ENCODE results near the gene HIPK2. TPM values are rescaled to one million over a fixed set of nuclear protein-coding genes. Genes with fewer than 3 reads are reported as not detected.

HIPK2 gene
- total and polyA plus RNA-seq, 10 of the 15 experiments (the other 5 are each of a cell fraction or from before 2014, with no cell fraction given) = 1.7 to 39.0 (median 9.4) TPM

DNA sequence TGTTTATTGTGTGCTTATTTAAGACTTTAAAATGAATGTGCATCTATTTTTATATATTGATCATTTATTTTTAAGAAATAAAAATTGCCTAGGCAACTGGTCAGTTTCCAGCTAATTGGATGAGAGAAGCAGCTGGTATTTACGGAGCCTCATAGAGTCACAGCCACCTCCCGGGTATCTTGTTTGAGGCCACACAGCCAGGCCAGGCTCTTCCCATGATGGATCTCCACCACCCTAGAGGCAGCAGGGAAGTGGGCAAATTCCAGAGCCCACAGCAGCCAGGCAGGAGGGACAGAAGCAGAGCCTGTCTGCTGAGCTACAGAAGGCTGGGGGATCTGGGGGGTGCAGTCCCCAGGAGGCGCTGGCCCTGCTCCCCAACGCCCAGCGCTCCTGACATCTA is 192.8 kb downstream of the HIPK2 start:
- POLR2A ChIA-PET = no interaction called here
- Histone ChIP-seq H3K79me2 (ENCODE audit: control insufficient read depth, insufficient read depth, low read length) (no peaks in the 10 kb centered on the region), H3K4me1 (ENCODE audit: control insufficient read depth, insufficient read depth, low read length) (no peaks in the 10 kb centered on the region), H3K4me2 (ENCODE audit: control insufficient read depth, insufficient read depth) (no peak overlapping the region), H3K36me3 (ENCODE audit: control insufficient read depth in 2 of 2, insufficient read depth in 2 of 2, low read length in 1 of 2) (peaks cover 0 to 14% of the 10 kb centered on the region in 2 experiments), H3K9ac (ENCODE audit: control insufficient read depth, insufficient read depth, low read length) (no peak overlapping the region), H3K27me3 (replicated peaks in 1 of 2; ENCODE audit: control insufficient read depth in 2 of 2, insufficient read depth in 2 of 2, low read length in 1 of 2) (no peaks in the 10 kb centered on the region), H3K4me3 (no peak overlapping the region), H4K20me1 (ENCODE audit: control insufficient read depth, insufficient read depth) (no peaks in the 10 kb centered on the region), H3K27ac (ENCODE audit: control insufficient read depth, insufficient read depth) (no peak overlapping the region), H2AFZ (ENCODE audit: control insufficient read depth, low read depth, low read length) (no peak overlapping the region), H3K9me3 (replicated peaks; ENCODE audit: control insufficient read depth, insufficient read depth, low read length) (no peaks in the 10 kb centered on the region)
- in situ Hi-C loops (cut with MboI) = no loop called here
- no peak for DNase-seq (ENCODE audit: low read depth, low spot score)
- RAD21 ChIA-PET (ENCODE audit: unreplicated experiment) = no interaction called here
- TF ChIP-seq MEF2A (IDR thresholded peaks at IDR 0.05; ENCODE audit: insufficient read depth, low read depth, low read length) = no peak
- no peak for TF ChIP-seq ZNF217 (IDR thresholded peaks at IDR 0.05)
- TF ChIP-seq YBX1 (IDR thresholded peaks at IDR 0.05) = no peak
- TF ChIP-seq CHD1 (IDR thresholded peaks at IDR 0.05; ENCODE audit: low read depth, low read length) = no peak
- no peak for TF ChIP-seq ZNF274 (IDR thresholded peaks at IDR 0.05; ENCODE audit: insufficient read depth, insufficient read length)
- TF ChIP-seq MTA2 (IDR thresholded peaks at IDR 0.05; ENCODE audit: low read depth) = no peak
- TF ChIP-seq SP1 (IDR thresholded peaks at IDR 0.05; ENCODE audit: low read depth, low read length) = no peak
- TF ChIP-seq, protein P1, sequence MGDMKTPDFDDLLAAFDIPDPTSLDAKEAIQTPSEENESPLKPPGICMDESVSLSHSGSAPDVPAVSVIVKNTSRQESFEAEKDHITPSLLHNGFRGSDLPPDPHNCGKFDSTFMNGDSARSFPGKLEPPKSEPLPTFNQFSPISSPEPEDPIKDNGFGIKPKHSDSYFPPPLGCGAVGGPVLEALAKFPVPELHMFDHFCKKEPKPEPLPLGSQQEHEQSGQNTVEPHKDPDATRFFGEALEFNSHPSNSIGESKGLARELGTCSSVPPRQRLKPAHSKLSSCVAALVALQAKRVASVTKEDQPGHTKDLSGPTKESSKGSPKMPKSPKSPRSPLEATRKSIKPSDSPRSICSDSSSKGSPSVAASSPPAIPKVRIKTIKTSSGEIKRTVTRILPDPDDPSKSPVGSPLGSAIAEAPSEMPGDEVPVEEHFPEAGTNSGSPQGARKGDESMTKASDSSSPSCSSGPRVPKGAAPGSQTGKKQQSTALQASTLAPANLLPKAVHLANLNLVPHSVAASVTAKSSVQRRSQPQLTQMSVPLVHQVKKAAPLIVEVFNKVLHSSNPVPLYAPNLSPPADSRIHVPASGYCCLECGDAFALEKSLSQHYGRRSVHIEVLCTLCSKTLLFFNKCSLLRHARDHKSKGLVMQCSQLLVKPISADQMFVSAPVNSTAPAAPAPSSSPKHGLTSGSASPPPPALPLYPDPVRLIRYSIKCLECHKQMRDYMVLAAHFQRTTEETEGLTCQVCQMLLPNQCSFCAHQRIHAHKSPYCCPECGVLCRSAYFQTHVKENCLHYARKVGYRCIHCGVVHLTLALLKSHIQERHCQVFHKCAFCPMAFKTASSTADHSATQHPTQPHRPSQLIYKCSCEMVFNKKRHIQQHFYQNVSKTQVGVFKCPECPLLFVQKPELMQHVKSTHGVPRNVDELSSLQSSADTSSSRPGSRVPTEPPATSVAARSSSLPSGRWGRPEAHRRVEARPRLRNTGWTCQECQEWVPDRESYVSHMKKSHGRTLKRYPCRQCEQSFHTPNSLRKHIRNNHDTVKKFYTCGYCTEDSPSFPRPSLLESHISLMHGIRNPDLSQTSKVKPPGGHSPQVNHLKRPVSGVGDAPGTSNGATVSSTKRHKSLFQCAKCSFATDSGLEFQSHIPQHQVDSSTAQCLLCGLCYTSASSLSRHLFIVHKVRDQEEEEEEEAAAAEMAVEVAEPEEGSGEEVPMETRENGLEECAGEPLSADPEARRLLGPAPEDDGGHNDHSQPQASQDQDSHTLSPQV (IDR thresholded peaks at IDR 0.05) = no peak
- no peak for TF ChIP-seq PAX8 (IDR thresholded peaks at IDR 0.05)
- TF ChIP-seq, protein P2, sequence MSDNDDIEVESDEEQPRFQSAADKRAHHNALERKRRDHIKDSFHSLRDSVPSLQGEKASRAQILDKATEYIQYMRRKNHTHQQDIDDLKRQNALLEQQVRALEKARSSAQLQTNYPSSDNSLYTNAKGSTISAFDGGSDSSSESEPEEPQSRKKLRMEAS (IDR thresholded peaks at IDR 0.05; ENCODE audit: low read depth, low read length) = no peak
- TF ChIP-seq, protein P3, sequence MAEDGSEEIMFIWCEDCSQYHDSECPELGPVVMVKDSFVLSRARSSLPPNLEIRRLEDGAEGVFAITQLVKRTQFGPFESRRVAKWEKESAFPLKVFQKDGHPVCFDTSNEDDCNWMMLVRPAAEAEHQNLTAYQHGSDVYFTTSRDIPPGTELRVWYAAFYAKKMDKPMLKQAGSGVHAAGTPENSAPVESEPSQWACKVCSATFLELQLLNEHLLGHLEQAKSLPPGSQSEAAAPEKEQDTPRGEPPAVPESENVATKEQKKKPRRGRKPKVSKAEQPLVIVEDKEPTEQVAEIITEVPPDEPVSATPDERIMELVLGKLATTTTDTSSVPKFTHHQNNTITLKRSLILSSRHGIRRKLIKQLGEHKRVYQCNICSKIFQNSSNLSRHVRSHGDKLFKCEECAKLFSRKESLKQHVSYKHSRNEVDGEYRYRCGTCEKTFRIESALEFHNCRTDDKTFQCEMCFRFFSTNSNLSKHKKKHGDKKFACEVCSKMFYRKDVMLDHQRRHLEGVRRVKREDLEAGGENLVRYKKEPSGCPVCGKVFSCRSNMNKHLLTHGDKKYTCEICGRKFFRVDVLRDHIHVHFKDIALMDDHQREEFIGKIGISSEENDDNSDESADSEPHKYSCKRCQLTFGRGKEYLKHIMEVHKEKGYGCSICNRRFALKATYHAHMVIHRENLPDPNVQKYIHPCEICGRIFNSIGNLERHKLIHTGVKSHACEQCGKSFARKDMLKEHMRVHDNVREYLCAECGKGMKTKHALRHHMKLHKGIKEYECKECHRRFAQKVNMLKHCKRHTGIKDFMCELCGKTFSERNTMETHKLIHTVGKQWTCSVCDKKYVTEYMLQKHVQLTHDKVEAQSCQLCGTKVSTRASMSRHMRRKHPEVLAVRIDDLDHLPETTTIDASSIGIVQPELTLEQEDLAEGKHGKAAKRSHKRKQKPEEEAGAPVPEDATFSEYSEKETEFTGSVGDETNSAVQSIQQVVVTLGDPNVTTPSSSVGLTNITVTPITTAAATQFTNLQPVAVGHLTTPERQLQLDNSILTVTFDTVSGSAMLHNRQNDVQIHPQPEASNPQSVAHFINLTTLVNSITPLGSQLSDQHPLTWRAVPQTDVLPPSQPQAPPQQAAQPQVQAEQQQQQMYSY (CRISPR knock-in tag; IDR thresholded peaks at IDR 0.05) = no peak
- TF ChIP-seq, protein P4, sequence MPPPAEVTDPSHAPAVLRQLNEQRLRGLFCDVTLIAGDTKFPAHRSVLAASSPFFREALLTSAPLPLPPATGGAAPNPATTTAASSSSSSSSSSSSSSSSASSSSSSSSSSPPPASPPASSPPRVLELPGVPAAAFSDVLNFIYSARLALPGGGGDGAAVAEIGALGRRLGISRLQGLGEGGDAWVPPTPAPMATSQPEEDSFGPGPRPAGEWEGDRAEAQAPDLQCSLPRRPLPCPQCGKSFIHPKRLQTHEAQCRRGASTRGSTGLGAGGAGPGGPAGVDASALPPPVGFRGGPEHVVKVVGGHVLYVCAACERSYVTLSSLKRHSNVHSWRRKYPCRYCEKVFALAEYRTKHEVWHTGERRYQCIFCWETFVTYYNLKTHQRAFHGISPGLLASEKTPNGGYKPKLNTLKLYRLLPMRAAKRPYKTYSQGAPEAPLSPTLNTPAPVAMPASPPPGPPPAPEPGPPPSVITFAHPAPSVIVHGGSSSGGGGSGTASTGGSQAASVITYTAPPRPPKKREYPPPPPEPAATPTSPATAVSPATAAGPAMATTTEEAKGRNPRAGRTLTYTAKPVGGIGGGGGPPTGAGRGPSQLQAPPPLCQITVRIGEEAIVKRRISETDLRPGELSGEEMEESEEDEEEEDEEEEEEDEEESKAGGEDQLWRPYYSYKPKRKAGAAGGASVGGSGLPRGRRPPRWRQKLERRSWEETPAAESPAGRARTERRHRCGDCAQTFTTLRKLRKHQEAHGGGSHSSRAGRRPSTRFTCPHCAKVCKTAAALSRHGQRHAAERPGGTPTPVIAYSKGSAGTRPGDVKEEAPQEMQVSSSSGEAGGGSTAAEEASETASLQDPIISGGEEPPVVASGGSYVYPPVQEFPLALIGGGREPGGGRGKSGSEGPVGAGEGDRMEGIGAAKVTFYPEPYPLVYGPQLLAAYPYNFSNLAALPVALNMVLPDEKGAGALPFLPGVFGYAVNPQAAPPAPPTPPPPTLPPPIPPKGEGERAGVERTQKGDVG (CRISPR knock-in tag; IDR thresholded peaks at IDR 0.05) = no peak
- intact Hi-C loops (cut with micrococcal nuclease; ENCODE audit: unreplicated experiment) = no loop called here
- SMC1A ChIA-PET (ENCODE audit: uncharacterized antibody, unreplicated experiment) = no interaction called here
- BruUV-seq (replicated peaks) = no TSS peak
- no peak for FAIRE-seq
- WGBS (ENCODE audit: insufficient coverage, insufficient replicate concordance, low lambda C conversion rate, missing lambda C conversion rate) = 94% methylated on average over 5 of the region's 5 CpGs
- ATAC-seq = no peak
- CTCF ChIA-PET = interaction anchor here (1.1 to 2.3 kb wide), 2 partner anchors 17 to 418 kb away, joined by 3 to 13 read pairs; no protein-coding TSS in a partner anchor

Measured in GM12878 (cell line).